ENCODE results near the gene FRG2B.

DNA sequence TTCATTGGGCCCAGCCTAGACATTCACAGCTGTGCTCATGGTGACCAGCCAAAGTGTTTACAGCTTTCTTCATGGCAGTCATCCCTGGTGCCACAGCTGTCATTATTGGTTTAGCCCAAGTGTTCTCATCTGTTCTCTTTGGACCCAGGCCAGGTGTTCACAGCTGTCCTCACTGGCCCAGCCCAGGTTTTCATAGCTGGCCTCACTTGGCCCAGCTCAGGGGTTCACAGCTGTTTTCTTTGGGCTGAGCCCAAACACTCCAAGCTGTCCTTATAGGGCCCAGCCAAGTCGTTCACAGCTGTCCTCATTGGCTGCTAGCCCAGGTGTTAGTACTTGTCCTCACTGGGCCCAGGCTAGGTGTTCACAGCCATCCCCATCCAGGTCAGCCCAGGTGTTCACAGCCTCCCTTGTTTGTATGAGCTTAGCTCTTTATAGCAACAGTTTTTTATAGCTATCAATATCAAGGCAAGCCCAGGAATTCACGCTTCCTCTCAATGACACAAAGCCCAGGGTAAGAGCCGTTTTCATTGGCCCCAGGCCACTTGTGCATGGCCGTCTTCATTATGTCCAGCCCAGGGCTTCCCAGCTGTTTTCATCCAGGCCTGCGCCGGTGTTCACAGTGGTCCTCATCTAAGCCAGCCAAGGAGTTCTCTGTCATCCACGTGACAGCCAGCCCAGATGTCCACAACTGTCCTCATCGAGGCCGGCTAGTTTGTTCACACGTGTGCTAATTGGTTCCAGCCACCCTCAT, 11.6 kb downstream of the FRG2B start:
- TF ChIP-seq CTCF (IDR thresholded peaks at IDR 0.05) (no peak), ZFX (IDR thresholded peaks at IDR 0.05; ENCODE audit: borderline replicate concordance) (no peak)
